Measurements from ENCODE around the gene FUT2.
A peak's percentile ranks its signal among the peaks of the same experiment; 100 is the strongest.
"Not testable (repeated sequence)": the region's sequence is repeated elsewhere in the genome, so short reads cannot be mapped to it uniquely, and the experiment has no call there.

The FUT2 gene

GRCh38 chr19:48695743-48696352, at the start of gene FUT2:
Gene FUT2 (plus strand): TSS chr19:48695971. CDS start chr19:48702957, 6,986 bp downstream.
- no peak for DNase-seq (ENCODE audit: low spot score)

GRCh38 chr19:48646001-48646721, 49.6 kb upstream of the FUT2 start, which contains the start of gene CA11:
Gene CA11 (minus strand): TSS chr19:48646187. CDS start chr19:48645632, 555 bp downstream.
- DNase-seq (ENCODE audit: low spot score) = peak; percentile 94

- no peak for DNase-seq (ENCODE audit: low spot score)
Measured at GRCh38 chr19:48646722-48647216, 49.0 kb upstream of the FUT2 start.

- DNase-seq (ENCODE audit: low spot score) = no peak
Measured at GRCh38 chr19:48648134-48648533, 47.6 kb upstream of the FUT2 start.

- DNase-seq (ENCODE audit: low spot score) = no peak
Measured at GRCh38 chr19:48650974-48651682, 44.6 kb upstream of the FUT2 start.

- no peak for DNase-seq (ENCODE audit: low spot score)
Measured at GRCh38 chr19:48651683-48652048, 44.1 kb upstream of the FUT2 start.

GRCh38 chr19:48654299-48655059, 41.3 kb upstream of the FUT2 start:
- no peak for DNase-seq (ENCODE audit: low spot score)

- no peak for DNase-seq (ENCODE audit: low spot score)
Measured at GRCh38 chr19:48656840-48657474, 38.8 kb upstream of the FUT2 start.

- not testable (repeated sequence) for DNase-seq (ENCODE audit: low spot score)
Measured at GRCh38 chr19:48657828-48658227, 37.9 kb upstream of the FUT2 start.

- DNase-seq (ENCODE audit: low spot score) = no peak
Measured at GRCh38 chr19:48658483-48658882, 37.3 kb upstream of the FUT2 start.

GRCh38 chr19:48659768-48660167, 36.0 kb upstream of the FUT2 start:
- peak; percentile 7 for DNase-seq (ENCODE audit: low spot score)

- peak; percentile 86 for DNase-seq (ENCODE audit: low spot score)
Measured at GRCh38 chr19:48660852-48661710, 34.7 kb upstream of the FUT2 start.

- no peak for DNase-seq (ENCODE audit: low spot score)
Measured at GRCh38 chr19:48661711-48662090, 34.1 kb upstream of the FUT2 start.

GRCh38 chr19:48663667-48664066, 32.1 kb upstream of the FUT2 start:
- no peak for DNase-seq (ENCODE audit: low spot score)

- no peak for DNase-seq (ENCODE audit: low spot score)
Measured at GRCh38 chr19:48664476-48664875, 31.3 kb upstream of the FUT2 start.

GRCh38 chr19:48665786-48666185, 30.0 kb upstream of the FUT2 start:
- DNase-seq (ENCODE audit: low spot score) = no peak

- DNase-seq (ENCODE audit: low spot score) = no peak
Measured at GRCh38 chr19:48668332-48668731, 27.4 kb upstream of the FUT2 start.

GRCh38 chr19:48668761-48669160, 27.0 kb upstream of the FUT2 start:
- DNase-seq (ENCODE audit: low spot score) = no peak

GRCh38 chr19:48669903-48670668, 25.7 kb upstream of the FUT2 start:
- DNase-seq (ENCODE audit: low spot score) = no peak

Data from CD4-positive, alpha-beta T cell treated with Interleukin-2 at 100 ng/mL for 4 hours (primary cell).